IMR-90 (cell line): ENCODE data around the gene BCL2L12.
"Not testable (repeated sequence)": the region's sequence is repeated elsewhere in the genome, so short reads cannot be mapped to it uniquely, and the experiment has no call there.

Experiments used
- CEBPB ChIP-seq: IDR thresholded peaks from 2 replicates; pipeline ENCODE4 v1.6.1; 2012; ENCODE audit warnings: low read depth, low read length, improper control_type of control experiment
- MXI1 ChIP-seq: IDR thresholded peaks from 2 replicates; pipeline ENCODE4 v1.6.1; 2012; ENCODE audit warnings: low read depth, mild to moderate bottlenecking, low read length, moderate library complexity, borderline replicate concordance
- NFE2L2 ChIP-seq: fragments of 150-350 bp; IDR thresholded peaks from 2 replicates; pipeline ENCODE4 v1.6.1; 2016; ENCODE audit warnings: low read depth, mild to moderate bottlenecking, low read length
- POLR2A ChIP-seq: IDR thresholded peaks from 2 replicates; pipeline ENCODE4 v1.6.1; 2012; ENCODE audit warnings: mild to moderate bottlenecking, low read depth, low read length
- RAD21 ChIP-seq: IDR thresholded peaks from 2 replicates; pipeline ENCODE4 v1.6.1; 2012; ENCODE audit warnings: low read length, improper control_type of control experiment
- SMC3 ChIP-seq: fragments of 150-350 bp; IDR thresholded peaks from 2 replicates; pipeline ENCODE4 v1.6.1; 2016; ENCODE audit warnings: low read depth, mild to moderate bottlenecking, antibody characterized with exemption, low read length, moderate library complexity
- TF ChIP-seq, protein P1 (sequence below): conservative IDR thresholded peaks from 2 replicates; pipeline ENCODE4 v1.5.1; 2012; ENCODE audit warnings: mild to moderate bottlenecking, low read depth, low read length, improper control_type of control experiment
- TF ChIP-seq, protein P2 (sequence below): fragments of 150-350 bp; IDR thresholded peaks from 2 replicates; pipeline ENCODE4 v1.6.1; 2017; ENCODE audit warnings: mild to moderate bottlenecking, antibody characterized with exemption, low read length, low read depth

DNA sequence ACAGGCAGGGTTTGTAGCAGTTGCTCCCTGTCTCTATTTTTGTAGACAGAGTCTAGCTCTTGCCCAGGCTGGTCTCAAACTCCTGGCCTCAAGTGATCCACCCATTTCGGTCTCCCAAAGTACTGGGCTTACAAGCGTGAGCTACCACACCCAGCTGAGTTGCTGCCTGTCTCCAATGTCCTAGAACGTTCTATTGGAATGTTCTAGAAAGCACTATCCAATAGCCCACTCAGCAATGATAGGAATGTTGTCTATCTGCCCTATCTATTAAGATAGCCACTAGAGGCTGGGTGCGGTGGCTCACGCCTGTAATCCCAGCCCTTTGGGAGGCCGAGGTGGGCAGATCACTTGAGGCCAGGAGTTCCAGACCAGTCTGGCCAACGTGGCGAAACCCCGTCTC is 32.5 kb upstream of the BCL2L12 start:
- TF ChIP-seq, protein P1, sequence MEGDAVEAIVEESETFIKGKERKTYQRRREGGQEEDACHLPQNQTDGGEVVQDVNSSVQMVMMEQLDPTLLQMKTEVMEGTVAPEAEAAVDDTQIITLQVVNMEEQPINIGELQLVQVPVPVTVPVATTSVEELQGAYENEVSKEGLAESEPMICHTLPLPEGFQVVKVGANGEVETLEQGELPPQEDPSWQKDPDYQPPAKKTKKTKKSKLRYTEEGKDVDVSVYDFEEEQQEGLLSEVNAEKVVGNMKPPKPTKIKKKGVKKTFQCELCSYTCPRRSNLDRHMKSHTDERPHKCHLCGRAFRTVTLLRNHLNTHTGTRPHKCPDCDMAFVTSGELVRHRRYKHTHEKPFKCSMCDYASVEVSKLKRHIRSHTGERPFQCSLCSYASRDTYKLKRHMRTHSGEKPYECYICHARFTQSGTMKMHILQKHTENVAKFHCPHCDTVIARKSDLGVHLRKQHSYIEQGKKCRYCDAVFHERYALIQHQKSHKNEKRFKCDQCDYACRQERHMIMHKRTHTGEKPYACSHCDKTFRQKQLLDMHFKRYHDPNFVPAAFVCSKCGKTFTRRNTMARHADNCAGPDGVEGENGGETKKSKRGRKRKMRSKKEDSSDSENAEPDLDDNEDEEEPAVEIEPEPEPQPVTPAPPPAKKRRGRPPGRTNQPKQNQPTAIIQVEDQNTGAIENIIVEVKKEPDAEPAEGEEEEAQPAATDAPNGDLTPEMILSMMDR, result not testable (repeated sequence)
- TF ChIP-seq MXI1, RAD21, CEBPB, POLR2A, NFE2L2, SMC3: not testable (repeated sequence)
- TF ChIP-seq, protein P2, sequence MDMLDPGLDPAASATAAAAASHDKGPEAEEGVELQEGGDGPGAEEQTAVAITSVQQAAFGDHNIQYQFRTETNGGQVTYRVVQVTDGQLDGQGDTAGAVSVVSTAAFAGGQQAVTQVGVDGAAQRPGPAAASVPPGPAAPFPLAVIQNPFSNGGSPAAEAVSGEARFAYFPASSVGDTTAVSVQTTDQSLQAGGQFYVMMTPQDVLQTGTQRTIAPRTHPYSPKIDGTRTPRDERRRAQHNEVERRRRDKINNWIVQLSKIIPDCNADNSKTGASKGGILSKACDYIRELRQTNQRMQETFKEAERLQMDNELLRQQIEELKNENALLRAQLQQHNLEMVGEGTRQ, result not testable (repeated sequence)
